IMR-90 (cell line): Measurements from ENCODE around the gene CDKAL1. TPM values are rescaled to one million over a fixed set of nuclear protein-coding genes. Genes with fewer than 3 reads are reported as not detected.
A peak's percentile ranks its signal among the peaks of the same experiment; 100 is the strongest.

ENCODE experiments used
- ATAC-seq: fragments of 200-7000 bp; cut with Tn5 transposase; 2 replicates; pipeline ENCODE4 v1.9.1; 2020; ENCODE audit warnings: low read depth, mild to moderate bottlenecking, moderate library complexity
- BruUV-seq: library from RNA; stranded (reverse); fragments of 400-500 nt; replicated peaks from 2 replicates; lab custom pipeline; 2021; lab: Mats Ljungman, UMichigan
- CTCF ChIA-PET: fragments of 300-600 bp; formaldehyde crosslinking; extraction: SDS; loops from one replicate; lab custom pipeline; 2021; ENCODE audit warnings: antibody characterized with exemption; lab: Yijun Ruan, JAX
- POLR2A ChIA-PET: fragments of 300-600 bp; sonication (Branson Sonifier 250); formaldehyde crosslinking; loops from one replicate; lab custom pipeline; 2022; ENCODE audit warnings: antibody characterized with exemption; ENCODE audit not compliant: unreplicated experiment; lab: Charles Lee
- DNase-seq: peaks from one replicate; pipeline ENCODE4 v3.0.0; 2013
- H2AFZ ChIP-seq: replicated peaks from 2 replicates; pipeline ENCODE3; 2013; ENCODE audit warnings: low read length, mild to moderate bottlenecking; ENCODE audit not compliant: poor library complexity
- H2AK5ac ChIP-seq: 2 replicates; pipeline ENCODE4 v1.6.1; 2013; ENCODE audit warnings: low read depth, low read length, inconsistent platforms
- H2AK9ac ChIP-seq: replicated peaks from 2 replicates; pipeline ENCODE3; 2013; ENCODE audit warnings: mild to moderate bottlenecking, low read depth, low read length, moderate library complexity; ENCODE audit not compliant: poor library complexity
- H2BK120ac ChIP-seq: 2 replicates; pipeline ENCODE4 v1.6.1; 2013; ENCODE audit warnings: low read depth, low read length, inconsistent platforms
- H2BK15ac ChIP-seq: 3 replicates; pipeline ENCODE4 v1.6.1; 2013; ENCODE audit warnings: low read depth, low read length, inconsistent platforms
- H2BK20ac ChIP-seq: 2 replicates; pipeline ENCODE4 v1.6.1; 2013; ENCODE audit warnings: low read depth, mild to moderate bottlenecking, inconsistent platforms, low read length, moderate library complexity
- H2BK5ac ChIP-seq: 2 replicates; pipeline ENCODE4 v1.6.1; 2013; ENCODE audit warnings: mild to moderate bottlenecking, low read depth, low read length, inconsistent platforms; ENCODE audit not compliant: poor library complexity, severe bottlenecking
- H3K14ac ChIP-seq: replicated peaks from 2 replicates; pipeline ENCODE4 v1.6.1; 2013; ENCODE audit warnings: low read depth, low read length, inconsistent platforms
- H3K18ac ChIP-seq: 2 replicates; pipeline ENCODE4 v1.6.1; 2013; ENCODE audit warnings: low read depth, low read length, control low read depth
- H3K23ac ChIP-seq: 2 replicates; pipeline ENCODE4 v1.6.1; 2013; ENCODE audit warnings: low read depth, low read length, inconsistent platforms
- H3K27ac ChIP-seq: 2 replicates; pipeline ENCODE4 v1.5.1; 2013; ENCODE audit warnings: mild to moderate bottlenecking, control low read depth, low read length; ENCODE audit not compliant: insufficient read depth
- H3K27me3 ChIP-seq: 2 replicates; pipeline ENCODE4 v1.6.1; 2013; ENCODE audit warnings: low read length; ENCODE audit not compliant: control insufficient read depth, insufficient read depth
- H3K36me3 ChIP-seq: 2 replicates; pipeline ENCODE4 v1.6.1; 2013; ENCODE audit warnings: low read length, mixed read lengths; ENCODE audit not compliant: control insufficient read depth, insufficient read depth
- H3K4ac ChIP-seq: 2 replicates; pipeline ENCODE4 v1.6.1; 2013; ENCODE audit warnings: low read depth, low read length, inconsistent platforms
- H3K4me1 ChIP-seq: 2 replicates; pipeline ENCODE4 v1.6.1; 2013; ENCODE audit warnings: low read length, mixed read lengths; ENCODE audit not compliant: control insufficient read depth, insufficient read depth
- H3K4me2 ChIP-seq: 2 replicates; pipeline ENCODE4 v1.6.1; 2013; ENCODE audit warnings: low read depth, mild to moderate bottlenecking, control low read depth, low read length, moderate library complexity
- H3K4me3 ChIP-seq: 2 replicates; pipeline ENCODE4 v1.5.1; 2013; ENCODE audit warnings: low read depth, mild to moderate bottlenecking, control low read depth, low read length, moderate library complexity; ENCODE audit not compliant: insufficient read depth
- H3K56ac ChIP-seq: 2 replicates; pipeline ENCODE4 v1.6.1; 2013; ENCODE audit warnings: low read length, inconsistent platforms; ENCODE audit not compliant: insufficient read depth; ENCODE audit errors: extremely low read depth
- H3K79me1 ChIP-seq, 2 experiments: 2 replicates each; pipeline ENCODE4 v1.6.1; 2013; ENCODE audit warnings: low read length in 2 of 2, inconsistent platforms in 1 of 2, low read depth in 1 of 2
- H3K9ac ChIP-seq: 2 replicates; pipeline ENCODE4 v1.6.1; 2013; ENCODE audit warnings: low read depth, low read length, control low read depth
- H3K9me1 ChIP-seq: 2 replicates; pipeline ENCODE4 v1.6.1; 2013; ENCODE audit warnings: low read length, inconsistent platforms; ENCODE audit not compliant: insufficient read depth
- H3K9me3 ChIP-seq: 2 replicates; pipeline ENCODE4 v1.6.1; 2013; ENCODE audit warnings: low read length; ENCODE audit not compliant: control insufficient read depth, insufficient read depth
- H4K20me1 ChIP-seq: 2 replicates; pipeline ENCODE4 v1.6.1; 2013; ENCODE audit warnings: low read length, inconsistent platforms; ENCODE audit not compliant: insufficient read depth
- H4K5ac ChIP-seq: 2 replicates; pipeline ENCODE4 v1.6.1; 2013; ENCODE audit warnings: mild to moderate bottlenecking, low read depth, low read length, control low read depth
- H4K8ac ChIP-seq, 2 experiments: 2 replicates each; pipeline ENCODE4 v1.6.1; 2013; ENCODE audit warnings: low read depth in 2 of 2, low read length in 2 of 2, control low read depth in 1 of 2, inconsistent platforms in 1 of 2
- H4K91ac ChIP-seq: 2 replicates; pipeline ENCODE4 v1.6.1; 2013; ENCODE audit warnings: low read depth, low read length, inconsistent platforms; ENCODE audit not compliant: insufficient read depth
- BHLHE40 ChIP-seq: fragments of 150-350 bp; IDR thresholded peaks from 2 replicates; pipeline ENCODE4 v1.6.1; 2016; ENCODE audit warnings: mild to moderate bottlenecking, low read depth, low read length
- CEBPB ChIP-seq: IDR thresholded peaks from 2 replicates; pipeline ENCODE4 v1.6.1; 2012; ENCODE audit warnings: low read depth, low read length, improper control_type of control experiment
- CHD1 ChIP-seq: IDR thresholded peaks from 2 replicates; pipeline ENCODE4 v1.6.1; 2012; ENCODE audit warnings: low read depth, low read length, improper control_type of control experiment
- CTCF ChIP-seq: conservative IDR thresholded peaks from 2 replicates; pipeline ENCODE4 v1.5.1; 2012; ENCODE audit warnings: mild to moderate bottlenecking, low read depth, low read length, improper control_type of control experiment
- FOS ChIP-seq: fragments of 150-350 bp; IDR thresholded peaks from 2 replicates; pipeline ENCODE4 v1.6.1; 2016; ENCODE audit warnings: low read depth, low read length
- MXI1 ChIP-seq: IDR thresholded peaks from 2 replicates; pipeline ENCODE4 v1.6.1; 2012; ENCODE audit warnings: low read depth, mild to moderate bottlenecking, low read length, moderate library complexity, borderline replicate concordance
- RAD21 ChIP-seq: IDR thresholded peaks from 2 replicates; pipeline ENCODE4 v1.6.1; 2012; ENCODE audit warnings: low read length, improper control_type of control experiment
- RFX5 ChIP-seq: IDR thresholded peaks from 2 replicates; pipeline ENCODE4 v1.8.0; 2012; ENCODE audit warnings: low read depth, mild to moderate bottlenecking, low read length, moderate library complexity
- SMC3 ChIP-seq: fragments of 150-350 bp; IDR thresholded peaks from 2 replicates; pipeline ENCODE4 v1.6.1; 2016; ENCODE audit warnings: low read depth, mild to moderate bottlenecking, antibody characterized with exemption, low read length, moderate library complexity
- USF2 ChIP-seq: fragments of 150-350 bp; IDR thresholded peaks from 2 replicates; pipeline ENCODE4 v1.6.1; 2017; ENCODE audit warnings: mild to moderate bottlenecking, antibody characterized with exemption, low read length, low read depth
- WGBS, 2 experiments: methylation state at CpG; one replicate each; pipeline versions ENCODE4 v1.1.5 to v1.1.7; 2013; ENCODE audit warnings: missing lambda C conversion rate in 2 of 2; ENCODE audit not compliant: insufficient read length in 1 of 2; ENCODE audit errors: extremely low coverage in 2 of 2; 5-methylcytosine and 5-hydroxymethylcytosine counted together
- dilution Hi-C: fragments of 300-500 bp; cut with HindIII; formaldehyde crosslinking; loops from one replicate; pipeline ENCODE4 v1.14.3; 2018; ENCODE audit warnings: low sequenced_read_pairs; ENCODE audit not compliant: unreplicated experiment
- in situ Hi-C: fragments of 300-500 bp; cut with MboI; formaldehyde crosslinking; loops from 3 replicates; pipeline ENCODE4 v1.14.3; 2019; ENCODE audit warnings: low sequenced_read_pairs, inconsistent platforms, mixed read lengths
- intact Hi-C: fragments of 100-400 bp; cut with micrococcal nuclease; formaldehyde crosslinking; loops from 2 replicates; pipeline ENCODE4 v1.10.0; 2022
- polyA plus RNA-seq, 3 experiments: library from polyadenylated mRNA; depleted of rRNA; stranded (reverse); fragments of >200 nt; gene quantifications; 2 replicates each; pipeline ENCODE4 v1.2.3, GENCODE V29; 2012; ENCODE audit warnings: low replicate concordance in 1 of 3
- total RNA-seq: library from RNA; depleted of rRNA; stranded (reverse); fragments of >200 nt; gene quantifications from 2 replicates; pipeline ENCODE4 v1.2.3, GENCODE V29; 2012

CDKAL1 gene
- total and polyA plus RNA-seq, 2 of the 4 experiments (the other 2 are of a cell fraction) = 3.7 to 13.1 TPM

- ATAC-seq (peak; percentile 24; the same call in 1 of the 2 replicates), DNase-seq (no peak)
- intact Hi-C loops = no loop called here
- no peak overlapping the region for H4K5ac ChIP-seq
- no peak overlapping the region for H3K23ac ChIP-seq
- dilution Hi-C loops = no loop called here
- no peak overlapping the region; the same call in 1 of the 2 replicates for H3K18ac ChIP-seq
- H3K36me3 ChIP-seq = no peaks in the 10 kb centered on the region
- H2AFZ ChIP-seq = no peak overlapping the region
- no peak overlapping the region for H3K14ac ChIP-seq
- H2AK9ac ChIP-seq = no peak overlapping the region
- ChIA-PET CTCF (interaction anchor here (0.8 kb wide), 1 partner anchor 314 kb away, joined by 3 read pairs; no protein-coding TSS in a partner anchor), POLR2A (no interaction called here)
- no peak overlapping the region for H4K91ac ChIP-seq
- H3K9ac ChIP-seq = no peak overlapping the region
- no peak overlapping the region for H2AK5ac ChIP-seq
- H3K9me3 ChIP-seq = no peaks in the 10 kb centered on the region
- H4K20me1 ChIP-seq = no peaks in the 10 kb centered on the region
- WGBS, 2 experiments = no CpG with 5 or more reads among the region's 3 CpGs
- no peak overlapping the region; the same call in 1 of the 2 replicates for H3K4me2 ChIP-seq
- no TSS peak for BruUV-seq
- H3K27ac ChIP-seq = no peak overlapping the region
- no peaks in the 10 kb centered on the region for H3K27me3 ChIP-seq
- peaks cover 2% of the 10 kb centered on the region; the same call in 1 of the 2 replicates for H3K4me1 ChIP-seq
- H2BK120ac ChIP-seq = no peak overlapping the region
- H3K9me1 ChIP-seq = no peaks in the 10 kb centered on the region; the same call in 1 of the 2 replicates
- H3K79me1 ChIP-seq = no peaks in the 10 kb centered on the region
- no peak overlapping the region for H4K8ac ChIP-seq
- H2BK15ac ChIP-seq = no peak overlapping the region
- no peak overlapping the region for H3K56ac ChIP-seq
- no peak overlapping the region for H2BK5ac ChIP-seq
- in situ Hi-C loops = no loop called here
- H3K4me3 ChIP-seq = no peak overlapping the region
- TF ChIP-seq CHD1 (no peak), CEBPB (no peak), BHLHE40 (no peak), RFX5 (no peak), MXI1 (no peak), RAD21 (no peak), SMC3 (no peak), CTCF (no peak), FOS (no peak), USF2 (no peak)
- no peak overlapping the region for H3K4ac ChIP-seq
- H2BK20ac ChIP-seq = no peak overlapping the region
Measured at GRCh38 chr6:21142741-21143140, 608.5 kb downstream of the CDKAL1 start.
